Kidney (tissue), 14 donors: ENCODE measurements around the gene APH1B. TPM values are rescaled to one million over a fixed set of nuclear protein-coding genes. Genes with fewer than 3 reads are reported as not detected.

Source experiments
- DNase-seq, 5 donors: peaks; one replicate each; pipeline ENCODE4 v3.0.0-alpha.2; 2013 to 2020
- FAIRE-seq: peaks from 2 replicates; lab custom pipeline; 2012; peaks lifted over from hg19 to GRCh38; lab: Jason Lieb, UNC
- H3K27ac ChIP-seq, 2 donors: one replicate each; pipeline ENCODE4 v1.7.0; 2013; ENCODE audit warnings: low read depth in 2 of 2, low read length in 2 of 2, inconsistent platforms in 1 of 2
- H3K27me3 ChIP-seq: one replicate; pipeline ENCODE4 v1.7.1; 2013; ENCODE audit warnings: low read length, inconsistent platforms; ENCODE audit not compliant: control insufficient read depth, insufficient read depth
- H3K36me3 ChIP-seq, 3 donors: one replicate each; pipeline versions ENCODE4 v1.7.0 to v1.7.1; 2013; ENCODE audit warnings: low read length in 3 of 3, control low read depth in 1 of 3, inconsistent platforms in 1 of 3; ENCODE audit not compliant: insufficient read depth in 3 of 3, control insufficient read depth in 2 of 3
- H3K4me1 ChIP-seq, 3 donors: one replicate each; pipeline versions ENCODE4 v1.7.0 to v1.7.1; 2013; ENCODE audit warnings: low read length in 3 of 3, inconsistent platforms in 1 of 3, low read depth in 1 of 3; ENCODE audit not compliant: control insufficient read depth in 2 of 3, insufficient read depth in 2 of 3
- H3K4me3 ChIP-seq, 3 donors: one replicate each; pipeline versions ENCODE4 v1.7.0 to v1.8.1; 2013; ENCODE audit warnings: low read length in 3 of 3, control low read depth in 1 of 3, inconsistent platforms in 1 of 3
- H3K9ac ChIP-seq, 3 donors: one replicate each; pipeline versions ENCODE4 v1.7.0 to v1.7.1; 2013; ENCODE audit warnings: low read length in 3 of 3, control low read depth in 1 of 3, inconsistent platforms in 1 of 3
- H3K9me3 ChIP-seq, 3 donors: one replicate each; pipeline versions ENCODE4 v1.7.0 to v1.7.1; 2013; ENCODE audit warnings: low read length in 3 of 3, control low read depth in 1 of 3, inconsistent platforms in 1 of 3; ENCODE audit not compliant: control insufficient read depth in 2 of 3, insufficient read depth in 1 of 3
- intact Hi-C: fragments of 100-400 bp; cut with DNase I; formaldehyde crosslinking; loops from one replicate; pipeline ENCODE4 v1.11.1; 2022
- polyA plus RNA-seq: library from polyadenylated mRNA; stranded (reverse); fragments of 350-450 nt; fragmentation: Illumina TruSeq; extraction: RNeasy Lipid Tissue Mini Kit (QIAGEN cat#74804); gene quantifications from one replicate; pipeline ENCODE4 v1.2.3, GENCODE V29; 2014; ENCODE audit warnings: low read depth, low replicate concordance; ENCODE audit not compliant: insufficient read depth
- total RNA-seq: library from RNA; stranded (reverse); fragmentation: NEBNext Ultra II Directional; extraction: Animal tissue kit (Norgen Biotek cat#: 25700); gene quantifications from one replicate; pipeline ENCODE4 v1.2.1, GENCODE V29; 2021
- TF ChIP-seq, protein P1 (sequence below): IDR thresholded peaks from 3 replicates; pipeline ENCODE4 v1.5.1; 2012; ENCODE audit warnings: mild to moderate bottlenecking, moderate library complexity, borderline replicate concordance; ENCODE audit not compliant: insufficient read depth; ENCODE audit errors: extremely low read depth
- donor health status: control.
- donor health status: control.
- donor health status: control.
- donor health status: control.
- donor health status: control.
- donor health status: DM: yes; HTN: yes; CAD: no.
- donor health status: Normal renal cell carcinoma (clear cell type).

The APH1B gene
- total and polyA plus RNA-seq, 2 donors from 2014 or later, result 12.3 to 22.4 TPM

DNA sequence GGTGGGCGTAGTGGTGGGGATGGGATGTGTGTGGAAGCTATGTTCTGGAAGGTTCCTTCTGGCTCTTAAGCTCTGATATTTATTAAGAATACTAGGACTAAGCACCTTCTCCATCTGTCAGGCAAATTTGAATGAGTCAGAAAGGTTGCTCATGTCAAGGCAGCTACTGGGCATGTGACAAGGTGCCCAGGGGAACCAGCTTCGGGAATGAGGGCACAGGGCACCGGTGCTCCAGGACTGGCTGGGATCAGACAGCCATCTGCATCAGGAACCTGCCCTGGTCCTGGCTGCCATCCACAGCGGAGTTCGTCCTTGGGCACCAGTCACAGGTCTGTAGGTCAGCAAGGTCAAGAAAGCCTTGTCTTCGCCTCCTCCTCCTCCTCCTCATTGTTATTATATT lies 71.8 kb downstream of the APH1B start:
- Histone ChIP-seq H3K4me1 (peaks cover 0 to 44% (median 40%) of the 10 kb centered on the region in 3 donors), H3K9me3 (no peaks in the 10 kb centered on the region), H3K4me3 (no peak overlapping the region), H3K27me3 (no peaks in the 10 kb centered on the region), H3K27ac (peak overlapping the region; percentile 54 to 59), H3K36me3 (peaks cover 0 to 20% (median 4%) of the 10 kb centered on the region in 3 donors), H3K9ac (no peak overlapping the region)
- no peak for DNase-seq
- intact Hi-C loops, result no loop called here
- TF ChIP-seq, protein P1, sequence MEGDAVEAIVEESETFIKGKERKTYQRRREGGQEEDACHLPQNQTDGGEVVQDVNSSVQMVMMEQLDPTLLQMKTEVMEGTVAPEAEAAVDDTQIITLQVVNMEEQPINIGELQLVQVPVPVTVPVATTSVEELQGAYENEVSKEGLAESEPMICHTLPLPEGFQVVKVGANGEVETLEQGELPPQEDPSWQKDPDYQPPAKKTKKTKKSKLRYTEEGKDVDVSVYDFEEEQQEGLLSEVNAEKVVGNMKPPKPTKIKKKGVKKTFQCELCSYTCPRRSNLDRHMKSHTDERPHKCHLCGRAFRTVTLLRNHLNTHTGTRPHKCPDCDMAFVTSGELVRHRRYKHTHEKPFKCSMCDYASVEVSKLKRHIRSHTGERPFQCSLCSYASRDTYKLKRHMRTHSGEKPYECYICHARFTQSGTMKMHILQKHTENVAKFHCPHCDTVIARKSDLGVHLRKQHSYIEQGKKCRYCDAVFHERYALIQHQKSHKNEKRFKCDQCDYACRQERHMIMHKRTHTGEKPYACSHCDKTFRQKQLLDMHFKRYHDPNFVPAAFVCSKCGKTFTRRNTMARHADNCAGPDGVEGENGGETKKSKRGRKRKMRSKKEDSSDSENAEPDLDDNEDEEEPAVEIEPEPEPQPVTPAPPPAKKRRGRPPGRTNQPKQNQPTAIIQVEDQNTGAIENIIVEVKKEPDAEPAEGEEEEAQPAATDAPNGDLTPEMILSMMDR, result no peak
- FAIRE-seq, result no peak

DNA sequence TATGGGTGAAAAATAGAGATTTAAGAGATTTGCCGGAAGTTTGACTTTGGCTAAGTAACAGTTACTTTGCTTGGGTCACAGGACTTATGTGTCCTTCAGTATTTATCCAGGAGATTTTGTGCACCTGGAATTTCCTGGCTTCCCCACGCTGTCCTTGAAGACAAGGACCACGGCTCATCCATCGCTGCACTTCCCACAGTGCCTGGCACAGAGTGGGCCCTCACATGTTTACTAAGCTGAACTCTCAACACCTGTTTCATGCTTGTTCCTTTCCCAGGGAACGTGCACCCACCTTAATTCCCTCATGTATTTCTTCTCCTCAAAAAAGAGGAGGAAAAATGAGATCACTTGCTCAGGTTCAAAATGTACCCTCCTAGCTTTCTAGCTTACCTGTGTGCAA lies 72.2 kb downstream of the APH1B start:
- peak overlapping the region; percentile 54 to 59 for H3K27ac ChIP-seq
- intact Hi-C loops, result no loop called here
- TF ChIP-seq, protein P1, result no peak
- H3K4me1 ChIP-seq, result peaks cover 0 to 47% (median 45%) of the 10 kb centered on the region in 3 donors
- no peaks in the 10 kb centered on the region for H3K9me3 ChIP-seq
- DNase-seq, result no peak
- peaks cover 0 to 16% (median 4%) of the 10 kb centered on the region in 3 donors for H3K36me3 ChIP-seq
- H3K27me3 ChIP-seq, result no peaks in the 10 kb centered on the region
- no peak overlapping the region for H3K9ac ChIP-seq
- no peak for FAIRE-seq
- no peak overlapping the region for H3K4me3 ChIP-seq

DNA sequence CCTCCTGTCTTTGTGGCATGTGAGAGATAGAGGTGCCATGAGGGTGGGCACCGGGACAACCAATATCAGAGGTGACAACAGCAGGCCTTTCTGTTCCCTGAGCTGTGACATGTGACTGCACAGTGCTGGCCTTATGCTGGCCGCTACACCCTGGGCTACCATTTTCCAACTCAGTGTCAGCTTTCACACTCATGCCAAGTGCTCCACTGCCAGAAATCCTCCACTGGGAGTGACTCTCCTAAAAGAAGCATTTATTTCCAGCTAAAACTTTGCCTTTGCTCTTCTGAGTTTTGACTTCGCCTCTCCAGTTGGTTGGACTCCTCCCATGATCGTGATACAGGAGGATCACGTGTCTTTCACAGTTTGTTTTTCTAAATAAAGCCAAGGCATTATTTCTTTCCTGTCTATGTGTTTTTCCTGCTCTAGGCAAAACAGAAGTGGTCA lies 72.8 kb downstream of the APH1B start:
- peak in 1 of 5 donors; percentile 55 for DNase-seq
- no peak for FAIRE-seq
- Histone ChIP-seq H3K36me3 (peaks cover 0 to 10% (median 1%) of the 10 kb centered on the region in 3 donors), H3K4me3 (no peak overlapping the region), H3K4me1 (peaks cover 0 to 46% (median 46%) of the 10 kb centered on the region in 3 donors), H3K27me3 (no peaks in the 10 kb centered on the region), H3K9me3 (no peaks in the 10 kb centered on the region), H3K27ac (peak overlapping the region; percentile 59 to 74), H3K9ac (no peak overlapping the region)
- intact Hi-C loops, result no loop called here
- TF ChIP-seq, protein P1, result no peak

DNA sequence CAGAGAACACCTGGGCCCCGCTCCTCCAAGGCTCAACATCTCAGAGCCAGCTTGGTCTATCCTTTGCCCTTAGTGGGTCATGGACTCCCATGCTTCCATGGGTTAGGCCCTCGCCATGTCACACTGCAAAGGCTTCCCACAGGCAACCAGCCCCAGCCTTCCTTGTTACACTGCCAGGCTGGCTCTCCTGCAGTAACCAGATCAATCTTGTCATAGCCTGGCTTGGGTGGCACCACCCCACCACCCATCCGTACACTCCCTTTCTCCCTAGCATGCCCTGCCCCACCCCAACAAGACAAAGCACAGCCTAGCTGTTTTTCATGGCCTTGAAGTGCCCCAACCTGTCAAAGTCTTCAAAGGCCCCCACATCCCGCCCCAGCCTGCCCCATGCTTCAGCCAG lies 73.8 kb downstream of the APH1B start:
- no peak for FAIRE-seq
- DNase-seq, result no peak
- peaks cover 0 to 52% (median 43%) of the 10 kb centered on the region in 3 donors for H3K4me1 ChIP-seq
- peaks cover 0 to 11% (median 0%) of the 10 kb centered on the region in 3 donors for H3K36me3 ChIP-seq
- TF ChIP-seq, protein P1, result no peak
- H3K9me3 ChIP-seq, result no peaks in the 10 kb centered on the region
- H3K27ac ChIP-seq, result peak overlapping the region; percentile 59 to 74
- no peaks in the 10 kb centered on the region for H3K27me3 ChIP-seq
- no peak overlapping the region for H3K4me3 ChIP-seq
- no peak overlapping the region for H3K9ac ChIP-seq
- intact Hi-C loops, result no loop called here
